ENCODE measurements around the gene NFASC.

Gene NFASC

GRCh38 chr1:204935155-204935554 lies 64.5 kb downstream of the NFASC start:
- no peak for DNase-seq (ENCODE audit: low read depth in 2 of 2)
- H3K4me3 ChIP-seq (replicated peaks in 1 of 2; ENCODE audit: low read depth in 2 of 2, low read length in 2 of 2), result no peak overlapping the region
- no peak for TF ChIP-seq CTCF (IDR thresholded peaks at IDR 0.05; ENCODE audit: low read depth, low read length)

- DNase-seq (ENCODE audit: low read depth in 2 of 2), result no peak
- TF ChIP-seq CTCF (IDR thresholded peaks at IDR 0.05; ENCODE audit: low read depth, low read length), result no peak
- H3K4me3 ChIP-seq (replicated peaks in 1 of 2; ENCODE audit: low read depth in 2 of 2, low read length in 2 of 2), result no peak overlapping the region
These were observed 66.1 kb downstream of the NFASC start for GRCh38 chr1:204936765-204937164.

GRCh38 chr1:204937901-204938300 lies 67.2 kb downstream of the NFASC start:
- no peak for TF ChIP-seq CTCF (IDR thresholded peaks at IDR 0.05; ENCODE audit: low read depth, low read length)
- H3K4me3 ChIP-seq (replicated peaks in 1 of 2; ENCODE audit: low read depth in 2 of 2, low read length in 2 of 2), result no peak overlapping the region
- no peak for DNase-seq (ENCODE audit: low read depth in 2 of 2)

- TF ChIP-seq CTCF (IDR thresholded peaks at IDR 0.05; ENCODE audit: low read depth, low read length), result no peak
- no peak overlapping the region for H3K4me3 ChIP-seq (replicated peaks in 1 of 2; ENCODE audit: low read depth in 2 of 2, low read length in 2 of 2)
- DNase-seq (ENCODE audit: low read depth in 2 of 2), result no peak
These were observed 69.9 kb downstream of the NFASC start for GRCh38 chr1:204940591-204940990.

- DNase-seq (ENCODE audit: low read depth in 2 of 2), result peak; percentile 65 to 66
- H3K4me3 ChIP-seq (replicated peaks in 1 of 2; ENCODE audit: low read depth in 2 of 2, low read length in 2 of 2), result no peak overlapping the region
- peak; percentile 95 for TF ChIP-seq CTCF (IDR thresholded peaks at IDR 0.05; ENCODE audit: low read depth, low read length)
These were observed 71.0 kb downstream of the NFASC start for GRCh38 chr1:204941421-204942338.

- no peak overlapping the region for H3K4me3 ChIP-seq (replicated peaks in 1 of 2; ENCODE audit: low read depth in 2 of 2, low read length in 2 of 2)
- no peak for DNase-seq (ENCODE audit: low read depth in 2 of 2)
- no peak for TF ChIP-seq CTCF (IDR thresholded peaks at IDR 0.05; ENCODE audit: low read depth, low read length)
These were observed 72.8 kb downstream of the NFASC start for GRCh38 chr1:204943495-204943894.
